GM23338 (cell line): ENCODE results near the gene PGBD2. TPM values are rescaled to one million over a fixed set of nuclear protein-coding genes. Genes with fewer than 3 reads are reported as not detected.

Source experiments
- ATAC-seq: fragments of 200-7000 bp; cut with Tn5 transposase; 3 replicates; pipeline ENCODE4 v1.9.1; 2020
- DNase-seq: peaks from one replicate; pipeline ENCODE4 v3.0.0-alpha.2; 2015; ENCODE audit warnings: low spot score
- H2AFZ ChIP-seq: fragments of 200-600 bp; sonication (generic); 2 replicates; pipeline ENCODE4 v1.8.0; 2016; ENCODE audit warnings: antibody characterized with exemption, mild to moderate bottlenecking, moderate library complexity
- H3F3A ChIP-seq: fragments of 200-600 bp; sonication (generic); replicated peaks from 2 replicates; pipeline ENCODE4 v1.8.0; 2017; ENCODE audit warnings: antibody characterized with exemption, mixed run types, low read depth
- H3K27ac ChIP-seq: fragments of 200-600 bp; sonication (generic); 2 replicates; pipeline ENCODE4 v1.6.1; 2016; ENCODE audit warnings: low read depth
- H3K27me3 ChIP-seq: fragments of 200-600 bp; sonication (generic); 2 replicates; pipeline ENCODE4 v1.8.0; 2016; ENCODE audit warnings: mild to moderate bottlenecking, mixed run types, moderate library complexity; ENCODE audit not compliant: insufficient read depth
- H3K36me3 ChIP-seq: fragments of 200-600 bp; sonication (generic); 2 replicates; pipeline ENCODE4 v1.8.0; 2016; ENCODE audit warnings: mild to moderate bottlenecking; ENCODE audit not compliant: insufficient read depth
- H3K4me1 ChIP-seq: fragments of 200-600 bp; sonication (generic); 2 replicates; pipeline ENCODE4 v1.8.0; 2016; ENCODE audit warnings: mild to moderate bottlenecking, moderate library complexity; ENCODE audit not compliant: insufficient read depth
- H3K4me2 ChIP-seq: fragments of 200-600 bp; sonication (generic); 2 replicates; pipeline ENCODE4 v1.7.1; 2017; ENCODE audit warnings: mixed run types
- H3K4me3 ChIP-seq: fragments of 200-600 bp; sonication (generic); 2 replicates; pipeline ENCODE4 v1.6.1; 2016; ENCODE audit warnings: mixed run types
- H3K79me2 ChIP-seq: fragments of 200-600 bp; sonication (generic); replicated peaks from 2 replicates; pipeline ENCODE4 v1.8.0; 2017; ENCODE audit warnings: mild to moderate bottlenecking; ENCODE audit not compliant: insufficient read depth
- H3K9me2 ChIP-seq: fragments of 200-600 bp; sonication (generic); 2 replicates; pipeline ENCODE4 v1.8.0; 2017; ENCODE audit not compliant: insufficient read depth
- H4K20me1 ChIP-seq: fragments of 200-600 bp; sonication (generic); replicated peaks from 2 replicates; pipeline ENCODE4 v1.8.0; 2017; ENCODE audit warnings: mild to moderate bottlenecking; ENCODE audit not compliant: insufficient read depth
- H3K27ac Mint-ChIP-seq: 2 replicates; pipeline ENCODE4 v1.8.0; 2020; ENCODE audit warnings: inconsistent platforms, mild to moderate bottlenecking, moderate library complexity, mixed read lengths
- H3K27me3 Mint-ChIP-seq: 3 replicates; pipeline ENCODE4 v1.8.0; 2022; ENCODE audit warnings: low read depth, mild to moderate bottlenecking, moderate library complexity, mixed read lengths, inconsistent platforms; ENCODE audit not compliant: insufficient read depth, poor library complexity
- H3K36me3 Mint-ChIP-seq: 3 replicates; pipeline ENCODE4 v1.8.0; 2021; ENCODE audit warnings: low read depth, mild to moderate bottlenecking, inconsistent platforms, moderate library complexity, mixed read lengths
- H3K4me1 Mint-ChIP-seq: 3 replicates; pipeline ENCODE4 v1.8.0; 2020; ENCODE audit warnings: mild to moderate bottlenecking, inconsistent platforms, mixed read lengths
- H3K4me3 Mint-ChIP-seq: 3 replicates; pipeline ENCODE4 v1.8.0; 2021; ENCODE audit warnings: moderate library complexity, mild to moderate bottlenecking, inconsistent platforms, mixed read lengths
- H3K9me3 Mint-ChIP-seq: 3 replicates; pipeline ENCODE4 v1.8.0; 2020; ENCODE audit warnings: moderate library complexity, mild to moderate bottlenecking, inconsistent platforms, mixed read lengths
- CTCF ChIP-seq, 2 experiments: fragments of 200-600 bp in 1 of 2; sonication (generic) in 1 of 2; conservative IDR thresholded peaks; 2 replicates each; pipeline versions ENCODE4 v1.5.1 to v1.6.1; 2016 to 2017; ENCODE audit warnings: antibody characterized with exemption in 2 of 2, low read depth in 2 of 2, mild to moderate bottlenecking in 2 of 2, moderate library complexity in 1 of 2
- EZH2 ChIP-seq: fragments of 200-600 bp; sonication (generic); IDR thresholded peaks from one replicate; pipeline ENCODE4 v1.8.0; 2017; ENCODE audit warnings: antibody characterized with exemption, mild to moderate bottlenecking, low read depth; ENCODE audit not compliant: unreplicated experiment
- JUNB ChIP-seq: IDR thresholded peaks from one replicate; pipeline ENCODE4 v1.6.1; 2016; ENCODE audit warnings: antibody characterized with exemption; ENCODE audit not compliant: unreplicated experiment
- NANOG ChIP-seq: IDR thresholded peaks from 2 replicates; pipeline ENCODE4 v1.6.1; 2016; ENCODE audit warnings: antibody characterized with exemption, borderline replicate concordance
- POLR2AphosphoS5 ChIP-seq: IDR thresholded peaks from 2 replicates; pipeline ENCODE4 v1.6.1; 2016; ENCODE audit warnings: antibody characterized with exemption, low read depth
- polyA plus RNA-seq: library from polyadenylated mRNA; unstranded; fragments of >200 nt; fragmentation: Nextera tagmentation; extraction: Ambion mirVana; gene quantifications from 2 replicates; pipeline ENCODE4 v1.2.1, GENCODE V29; 2016
- total RNA-seq: library from RNA; depleted of rRNA; stranded (reverse); fragments of >200 nt; shearing (Covaris generic); gene quantifications from 2 replicates; pipeline ENCODE4 v1.2.3, GENCODE V29; 2014
- TF ChIP-seq, protein P1 (sequence below): IDR thresholded peaks from one replicate; pipeline ENCODE4 v1.6.1; 2018; ENCODE audit warnings: antibody characterized with exemption; ENCODE audit not compliant: unreplicated experiment
- TF ChIP-seq, protein P2 (sequence below): fragments of 250-450 bp; sonication (Bioruptor Pico); IDR thresholded peaks from 2 replicates; pipeline ENCODE4 v1.5.0; 2020; ENCODE audit warnings: mild to moderate bottlenecking, moderate library complexity

The PGBD2 gene
- total and polyA plus RNA-seq, 2 experiments from 2014 or later: 4.8 to 10.2 TPM

DNA sequence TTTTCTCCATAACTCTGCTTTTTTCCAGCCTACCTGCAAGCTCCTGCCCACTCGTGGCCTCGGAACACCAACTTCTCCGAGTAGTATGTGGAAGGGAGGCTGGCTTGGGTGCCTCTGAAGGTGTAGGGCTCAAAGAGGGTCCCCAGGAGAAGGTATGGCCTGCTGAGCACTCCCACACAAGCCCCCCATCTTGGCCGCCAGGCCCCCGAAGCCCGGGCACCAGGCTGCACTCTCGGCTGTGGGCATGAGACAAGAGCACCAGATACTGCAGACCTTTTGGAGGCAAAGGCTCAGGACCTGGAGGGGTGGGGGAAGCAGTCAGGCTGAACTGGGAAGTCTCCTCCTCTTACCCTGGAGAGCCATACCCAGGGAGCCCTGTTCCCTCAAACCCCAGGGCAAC lies 48.8 kb upstream of the PGBD2 start:
- no peak for TF ChIP-seq CTCF (conservative IDR thresholded peaks at IDR 0.05; ENCODE audit: low read depth in 2 of 2)
- no peak for TF ChIP-seq EZH2
- TF ChIP-seq POLR2AphosphoS5: no peak
- TF ChIP-seq, protein P1, sequence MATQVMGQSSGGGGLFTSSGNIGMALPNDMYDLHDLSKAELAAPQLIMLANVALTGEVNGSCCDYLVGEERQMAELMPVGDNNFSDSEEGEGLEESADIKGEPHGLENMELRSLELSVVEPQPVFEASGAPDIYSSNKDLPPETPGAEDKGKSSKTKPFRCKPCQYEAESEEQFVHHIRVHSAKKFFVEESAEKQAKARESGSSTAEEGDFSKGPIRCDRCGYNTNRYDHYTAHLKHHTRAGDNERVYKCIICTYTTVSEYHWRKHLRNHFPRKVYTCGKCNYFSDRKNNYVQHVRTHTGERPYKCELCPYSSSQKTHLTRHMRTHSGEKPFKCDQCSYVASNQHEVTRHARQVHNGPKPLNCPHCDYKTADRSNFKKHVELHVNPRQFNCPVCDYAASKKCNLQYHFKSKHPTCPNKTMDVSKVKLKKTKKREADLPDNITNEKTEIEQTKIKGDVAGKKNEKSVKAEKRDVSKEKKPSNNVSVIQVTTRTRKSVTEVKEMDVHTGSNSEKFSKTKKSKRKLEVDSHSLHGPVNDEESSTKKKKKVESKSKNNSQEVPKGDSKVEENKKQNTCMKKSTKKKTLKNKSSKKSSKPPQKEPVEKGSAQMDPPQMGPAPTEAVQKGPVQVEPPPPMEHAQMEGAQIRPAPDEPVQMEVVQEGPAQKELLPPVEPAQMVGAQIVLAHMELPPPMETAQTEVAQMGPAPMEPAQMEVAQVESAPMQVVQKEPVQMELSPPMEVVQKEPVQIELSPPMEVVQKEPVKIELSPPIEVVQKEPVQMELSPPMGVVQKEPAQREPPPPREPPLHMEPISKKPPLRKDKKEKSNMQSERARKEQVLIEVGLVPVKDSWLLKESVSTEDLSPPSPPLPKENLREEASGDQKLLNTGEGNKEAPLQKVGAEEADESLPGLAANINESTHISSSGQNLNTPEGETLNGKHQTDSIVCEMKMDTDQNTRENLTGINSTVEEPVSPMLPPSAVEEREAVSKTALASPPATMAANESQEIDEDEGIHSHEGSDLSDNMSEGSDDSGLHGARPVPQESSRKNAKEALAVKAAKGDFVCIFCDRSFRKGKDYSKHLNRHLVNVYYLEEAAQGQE: no peak
- TF ChIP-seq, protein P2, sequence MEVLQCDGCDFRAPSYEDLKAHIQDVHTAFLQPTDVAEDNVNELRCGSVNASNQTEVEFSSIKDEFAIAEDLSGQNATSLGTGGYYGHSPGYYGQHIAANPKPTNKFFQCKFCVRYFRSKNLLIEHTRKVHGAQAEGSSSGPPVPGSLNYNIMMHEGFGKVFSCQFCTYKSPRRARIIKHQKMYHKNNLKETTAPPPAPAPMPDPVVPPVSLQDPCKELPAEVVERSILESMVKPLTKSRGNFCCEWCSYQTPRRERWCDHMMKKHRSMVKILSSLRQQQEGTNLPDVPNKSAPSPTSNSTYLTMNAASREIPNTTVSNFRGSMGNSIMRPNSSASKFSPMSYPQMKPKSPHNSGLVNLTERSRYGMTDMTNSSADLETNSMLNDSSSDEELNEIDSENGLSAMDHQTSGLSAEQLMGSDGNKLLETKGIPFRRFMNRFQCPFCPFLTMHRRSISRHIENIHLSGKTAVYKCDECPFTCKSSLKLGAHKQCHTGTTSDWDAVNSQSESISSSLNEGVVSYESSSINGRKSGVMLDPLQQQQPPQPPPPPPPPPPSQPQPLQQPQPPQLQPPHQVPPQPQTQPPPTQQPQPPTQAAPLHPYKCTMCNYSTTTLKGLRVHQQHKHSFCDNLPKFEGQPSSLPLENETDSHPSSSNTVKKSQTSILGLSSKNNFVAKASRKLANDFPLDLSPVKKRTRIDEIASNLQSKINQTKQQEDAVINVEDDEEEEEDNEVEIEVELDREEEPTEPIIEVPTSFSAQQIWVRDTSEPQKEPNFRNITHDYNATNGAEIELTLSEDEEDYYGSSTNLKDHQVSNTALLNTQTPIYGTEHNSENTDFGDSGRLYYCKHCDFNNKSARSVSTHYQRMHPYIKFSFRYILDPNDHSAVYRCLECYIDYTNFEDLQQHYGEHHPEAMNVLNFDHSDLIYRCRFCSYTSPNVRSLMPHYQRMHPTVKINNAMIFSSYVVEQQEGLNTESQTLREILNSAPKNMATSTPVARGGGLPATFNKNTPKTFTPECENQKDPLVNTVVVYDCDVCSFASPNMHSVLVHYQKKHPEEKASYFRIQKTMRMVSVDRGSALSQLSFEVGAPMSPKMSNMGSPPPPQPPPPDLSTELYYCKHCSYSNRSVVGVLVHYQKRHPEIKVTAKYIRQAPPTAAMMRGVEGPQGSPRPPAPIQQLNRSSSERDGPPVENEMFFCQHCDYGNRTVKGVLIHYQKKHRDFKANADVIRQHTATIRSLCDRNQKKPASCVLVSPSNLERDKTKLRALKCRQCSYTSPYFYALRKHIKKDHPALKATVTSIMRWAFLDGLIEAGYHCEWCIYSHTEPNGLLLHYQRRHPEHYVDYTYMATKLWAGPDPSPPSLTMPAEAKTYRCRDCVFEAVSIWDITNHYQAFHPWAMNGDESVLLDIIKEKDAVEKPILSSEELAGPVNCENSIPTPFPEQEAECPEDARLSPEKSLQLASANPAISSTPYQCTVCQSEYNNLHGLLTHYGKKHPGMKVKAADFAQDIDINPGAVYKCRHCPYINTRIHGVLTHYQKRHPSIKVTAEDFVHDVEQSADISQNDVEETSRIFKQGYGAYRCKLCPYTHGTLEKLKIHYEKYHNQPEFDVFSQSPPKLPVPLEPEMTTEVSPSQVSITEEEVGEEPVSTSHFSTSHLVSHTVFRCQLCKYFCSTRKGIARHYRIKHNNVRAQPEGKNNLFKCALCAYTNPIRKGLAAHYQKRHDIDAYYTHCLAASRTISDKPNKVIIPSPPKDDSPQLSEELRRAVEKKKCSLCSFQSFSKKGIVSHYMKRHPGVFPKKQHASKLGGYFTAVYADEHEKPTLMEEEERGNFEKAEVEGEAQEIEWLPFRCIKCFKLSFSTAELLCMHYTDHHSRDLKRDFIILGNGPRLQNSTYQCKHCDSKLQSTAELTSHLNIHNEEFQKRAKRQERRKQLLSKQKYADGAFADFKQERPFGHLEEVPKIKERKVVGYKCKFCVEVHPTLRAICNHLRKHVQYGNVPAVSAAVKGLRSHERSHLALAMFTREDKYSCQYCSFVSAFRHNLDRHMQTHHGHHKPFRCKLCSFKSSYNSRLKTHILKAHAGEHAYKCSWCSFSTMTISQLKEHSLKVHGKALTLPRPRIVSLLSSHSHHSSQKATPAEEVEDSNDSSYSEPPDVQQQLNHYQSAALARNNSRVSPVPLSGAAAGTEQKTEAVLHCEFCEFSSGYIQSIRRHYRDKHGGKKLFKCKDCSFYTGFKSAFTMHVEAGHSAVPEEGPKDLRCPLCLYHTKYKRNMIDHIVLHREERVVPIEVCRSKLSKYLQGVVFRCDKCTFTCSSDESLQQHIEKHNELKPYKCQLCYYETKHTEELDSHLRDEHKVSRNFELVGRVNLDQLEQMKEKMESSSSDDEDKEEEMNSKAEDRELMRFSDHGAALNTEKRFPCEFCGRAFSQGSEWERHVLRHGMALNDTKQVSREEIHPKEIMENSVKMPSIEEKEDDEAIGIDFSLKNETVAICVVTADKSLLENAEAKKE (CRISPR knock-in tag): no peak
- TF ChIP-seq NANOG: no peak
- no peak for TF ChIP-seq JUNB
- H3K4me2 ChIP-seq: peak overlapping the region; percentile 98
- ATAC-seq: no peak
- no peaks in the 10 kb centered on the region for H3K9me2 ChIP-seq
- DNase-seq: no peak
- peak overlapping the region; percentile 85; the same call in 1 of the 2 replicates for H3K27ac Mint-ChIP-seq
- H3K27me3 Mint-ChIP-seq: peaks cover 13% of the 10 kb centered on the region
- H3K27ac ChIP-seq: no peak overlapping the region
- no peaks in the 10 kb centered on the region; the same call in 1 of the 2 replicates for H3K79me2 ChIP-seq
- H3F3A ChIP-seq: 0 out of 2 replicates have a peak, but pooled peaks cover 4% of the 10 kb centered on the region
- H3K36me3 Mint-ChIP-seq: peaks cover 7% of the 10 kb centered on the region; the same call in 2 of the 3 replicates
- peak overlapping the region; percentile 89 for H3K4me3 ChIP-seq
- peaks cover 16% of the 10 kb centered on the region for H3K4me1 ChIP-seq
- peaks cover 18% of the 10 kb centered on the region for H3K27me3 ChIP-seq
- H2AFZ ChIP-seq: no peak overlapping the region
- H3K4me3 Mint-ChIP-seq: peak overlapping the region; percentile 89
- H4K20me1 ChIP-seq: no peaks in the 10 kb centered on the region; the same call in 1 of the 2 replicates
- no peaks in the 10 kb centered on the region; the same call in 2 of the 3 replicates for H3K9me3 Mint-ChIP-seq
- H3K4me1 Mint-ChIP-seq: peaks cover 16% of the 10 kb centered on the region
- H3K36me3 ChIP-seq: peaks cover 16% of the 10 kb centered on the region
